Gastroesophageal sphincter (tissue), 4 donors: ENCODE measurements around the gene GALNT12. TPM values are rescaled to one million over a fixed set of nuclear protein-coding genes. Genes with fewer than 3 reads are reported as not detected.

Experiments
- ATAC-seq: fragments of 150-250 bp; one replicate; pipeline ENCODE4 v1.9.1; 2016; ENCODE audit warnings: mild to moderate bottlenecking, moderate library complexity
- H3K27ac ChIP-seq, 4 donors: fragments of 200-600 bp; sonication (generic) in 3 of 4; 1 replicate in 3 of 4; 2 replicates in 1 of 4; pipeline ENCODE4 v1.5.1; 2016 to 2019
- H3K27me3 ChIP-seq: fragments of 200-600 bp; sonication (generic); one replicate; pipeline ENCODE4 v1.5.1; 2019
- H3K36me3 ChIP-seq, 2 donors: fragments of 200-600 bp; sonication (generic); one replicate each; pipeline ENCODE4 v1.5.1; 2019; ENCODE audit warnings: control low read depth in 1 of 2
- H3K4me1 ChIP-seq, 3 donors: fragments of 200-600 bp; sonication (generic); 1 replicate in 2 of 3; 2 replicates in 1 of 3; pipeline ENCODE4 v1.5.1; 2016 to 2019; ENCODE audit warnings: control low read depth in 2 of 3
- H3K4me3 ChIP-seq, 2 donors: fragments of 200-600 bp; sonication (generic); one replicate each; pipeline ENCODE4 v1.5.1; 2019; ENCODE audit warnings: mild to moderate bottlenecking in 1 of 2, moderate library complexity in 1 of 2
- H3K9me3 ChIP-seq, 3 donors: fragments of 200-600 bp; sonication (generic); one replicate each; pipeline ENCODE4 v1.5.1; 2017 to 2019; ENCODE audit warnings: control low read depth in 2 of 3
- CTCF ChIP-seq, 4 experiments: fragments of 200-600 bp in 2 of 4; fragments of 450-650 bp in 2 of 4; sonication (generic) in 1 of 4; IDR thresholded peaks; one replicate each; pipeline ENCODE4 v1.5.1; 2017 to 2019; ENCODE audit warnings: antibody characterized with exemption in 4 of 4, mild to moderate bottlenecking in 2 of 4, moderate library complexity in 2 of 4
- EP300 ChIP-seq: sonication (generic); formaldehyde crosslinking; IDR thresholded peaks from one replicate; pipeline ENCODE4 v1.6.1; 2017; ENCODE audit warnings: antibody characterized with exemption, mild to moderate bottlenecking
- POLR2A ChIP-seq, 2 donors: fragments of 450-650 bp; IDR thresholded peaks; one replicate each; pipeline ENCODE4 v1.6.1; 2017; ENCODE audit warnings: antibody characterized with exemption in 2 of 2, mild to moderate bottlenecking in 2 of 2, moderate library complexity in 1 of 2
- POLR2AphosphoS5 ChIP-seq: sonication (generic); formaldehyde crosslinking; IDR thresholded peaks from one replicate; pipeline ENCODE4 v1.6.1; 2017; ENCODE audit warnings: antibody characterized with exemption
- WGBS, 2 donors: methylation state at CpG; one replicate each; pipeline ENCODE4 v1.1.5; 2018; ENCODE audit warnings: low coverage in 1 of 2; 5-methylcytosine and 5-hydroxymethylcytosine counted together
- total RNA-seq, 4 donors: library from RNA; depleted of rRNA; stranded (reverse); fragments of >200 nt; gene quantifications; one replicate each; pipeline ENCODE4 v1.1.0, GENCODE V29; 2016

Gene GALNT12
- total RNA-seq, 4 donors from 2014 or later, result 13.7 to 34.6 (median 15.2) TPM

DNA sequence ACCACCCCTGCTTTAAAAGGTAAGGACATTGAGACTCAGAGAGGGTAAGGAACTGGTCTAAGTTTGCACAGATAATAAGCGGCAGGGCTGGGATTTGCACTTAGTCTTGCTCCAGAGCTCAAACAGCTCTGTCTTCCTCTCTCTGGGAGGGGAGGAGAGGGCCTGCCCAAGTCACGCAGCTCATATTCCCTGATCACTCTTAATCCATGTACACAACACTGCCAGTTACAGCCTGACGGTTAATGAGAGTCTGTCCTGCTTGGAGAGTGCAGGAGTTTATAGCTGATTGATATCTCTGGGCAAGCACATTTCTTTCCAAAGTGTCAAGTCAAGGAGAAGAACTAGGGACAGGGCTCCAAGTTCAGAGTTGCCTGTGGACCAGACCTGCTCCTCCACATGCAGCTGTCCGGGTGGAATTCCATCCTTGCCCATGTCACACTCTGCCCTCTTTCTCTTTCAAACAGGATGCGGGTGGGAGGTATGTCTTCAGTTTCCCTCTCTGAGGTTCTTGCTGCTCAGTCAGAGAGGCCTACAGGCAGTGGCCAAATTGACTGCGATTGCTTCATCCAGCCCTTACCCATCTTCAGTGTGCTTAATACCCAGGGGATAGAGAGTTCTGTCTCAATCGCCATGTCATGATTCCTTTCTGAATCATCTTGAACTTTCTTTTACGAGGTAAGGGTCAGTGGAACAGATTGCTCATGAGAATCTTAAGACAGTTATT is 54.5 kb downstream of the GALNT12 start:
- peak; percentile 83 for ATAC-seq
- TF ChIP-seq POLR2AphosphoS5 (peak; percentile 75), POLR2A (IDR thresholded peaks at IDR 0.05) (no peak), CTCF (IDR thresholded peaks at IDR 0.05) (no peak), EP300 (no peak)
- Histone ChIP-seq H3K27me3 (no peaks in the 10 kb centered on the region), H3K9me3 (no peaks in the 10 kb centered on the region), H3K4me3 (no peak overlapping the region), H3K27ac (peak overlapping the region; percentile 31 to 79 (median 72)), H3K36me3 (no peaks in the 10 kb centered on the region), H3K4me1 (peaks cover 0 to 62% (median 11%) of the 10 kb centered on the region in 3 donors)
- 42 to 62% methylated on average over 7 of the region's 8 CpGs for WGBS, 2 donors

DNA sequence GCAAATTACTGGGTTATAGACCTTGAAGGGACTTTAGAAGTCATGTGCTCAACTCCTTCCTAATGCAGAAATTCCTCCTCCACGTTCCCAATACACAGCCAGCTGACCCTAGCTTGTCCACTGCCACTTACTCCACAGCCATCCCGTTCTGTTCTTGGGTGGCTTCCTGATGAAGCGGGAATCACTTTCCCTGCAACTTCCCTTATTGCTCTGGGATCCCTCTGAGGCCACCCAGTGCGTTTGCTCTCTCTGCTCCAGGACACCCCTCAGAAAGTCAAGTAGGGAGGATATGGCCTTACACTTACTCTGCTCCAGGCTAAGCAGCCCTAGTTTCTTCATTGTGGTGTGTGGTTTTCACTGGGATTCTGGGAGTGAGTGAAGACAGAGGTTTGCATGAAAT is 55.5 kb downstream of the GALNT12 start:
- 49 to 60% methylated on average over 1 to 2 of the region's 4 CpGs for WGBS, 2 donors
- peaks cover 0 to 72% (median 16%) of the 10 kb centered on the region in 3 donors for H3K4me1 ChIP-seq
- H3K36me3 ChIP-seq, result no peaks in the 10 kb centered on the region
- no peak for ATAC-seq
- H3K27me3 ChIP-seq, result no peaks in the 10 kb centered on the region
- TF ChIP-seq CTCF (IDR thresholded peaks at IDR 0.05), result no peak
- no peak for TF ChIP-seq EP300
- no peak for TF ChIP-seq POLR2A (IDR thresholded peaks at IDR 0.05)
- H3K9me3 ChIP-seq, result no peaks in the 10 kb centered on the region
- H3K4me3 ChIP-seq, result no peak overlapping the region
- peak overlapping the region in 3 of 4 donors; percentile 59 to 75 (median 68) for H3K27ac ChIP-seq

DNA sequence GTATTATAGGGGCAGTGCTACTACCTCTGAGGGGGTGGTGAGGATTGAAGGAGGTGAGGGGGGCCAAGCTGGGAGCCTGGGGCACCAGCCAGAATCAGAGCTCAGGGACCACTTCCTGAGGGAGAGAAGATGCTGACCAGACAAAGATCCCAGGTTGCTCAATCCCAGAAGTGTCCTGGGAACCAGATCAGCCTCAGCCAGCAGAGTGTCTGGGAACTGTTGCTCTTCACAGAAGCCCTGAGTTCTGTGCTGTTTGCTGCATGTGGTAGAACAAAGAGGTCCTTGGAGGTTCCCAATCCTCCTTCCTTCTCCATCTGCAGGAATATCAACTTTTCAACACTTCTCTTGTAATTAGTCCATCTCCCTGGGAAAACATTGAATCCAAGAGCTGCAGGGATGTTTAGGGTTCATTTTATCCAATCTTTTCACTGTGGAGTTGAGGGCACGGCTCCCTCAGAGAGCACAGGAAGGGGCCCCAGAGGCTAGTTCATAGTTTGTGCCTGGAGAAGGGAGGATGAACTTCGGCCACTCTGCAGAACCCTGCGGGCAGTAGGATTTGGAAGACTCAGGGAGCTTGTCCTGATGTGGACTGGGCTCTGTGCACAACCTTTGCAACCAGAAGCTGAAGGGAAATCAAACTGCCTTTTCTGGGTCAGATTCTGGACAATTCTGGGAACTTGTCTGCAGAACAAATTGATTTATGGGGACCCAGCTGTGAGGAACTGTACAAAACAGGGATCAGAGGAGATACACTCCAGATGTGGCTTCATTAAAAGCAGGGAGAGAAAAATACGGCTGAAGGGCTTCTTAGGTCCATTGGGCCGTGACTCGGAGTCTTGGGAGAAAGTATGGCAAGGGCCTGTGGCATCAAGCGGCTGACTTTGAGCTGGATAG is 57.1 kb downstream of the GALNT12 start:
- Histone ChIP-seq H3K27me3 (no peaks in the 10 kb centered on the region), H3K9me3 (no peaks in the 10 kb centered on the region), H3K27ac (peak overlapping the region in 3 of 4 donors; percentile 20 to 75 (median 68)), H3K36me3 (no peaks in the 10 kb centered on the region), H3K4me3 (no peak overlapping the region), H3K4me1 (peaks cover 0 to 76% (median 16%) of the 10 kb centered on the region in 3 donors)
- peak; percentile 20 for TF ChIP-seq POLR2AphosphoS5
- no peak for TF ChIP-seq CTCF (IDR thresholded peaks at IDR 0.05)
- no peak for TF ChIP-seq EP300
- no peak for TF ChIP-seq POLR2A (IDR thresholded peaks at IDR 0.05)
- ATAC-seq, result peak; percentile 24
- WGBS, 2 donors, result 78 to 88% methylated on average over 5 to 7 of the region's 7 CpGs

GRCh38 chr9:98865284-98865875 is 57.9 kb downstream of the GALNT12 start:
- no peaks in the 10 kb centered on the region for H3K9me3 ChIP-seq
- WGBS, 2 donors, result 79 to 100% methylated on average over 2 to 5 of the region's 5 CpGs
- no peaks in the 10 kb centered on the region for H3K27me3 ChIP-seq
- no peaks in the 10 kb centered on the region for H3K36me3 ChIP-seq
- peaks cover 0 to 76% (median 16%) of the 10 kb centered on the region in 3 donors for H3K4me1 ChIP-seq
- H3K27ac ChIP-seq, result peak overlapping the region in 3 of 4 donors; percentile 20 to 75 (median 68)
- no peak for ATAC-seq
- H3K4me3 ChIP-seq, result no peak overlapping the region
- TF ChIP-seq POLR2A (IDR thresholded peaks at IDR 0.05) (no peak), POLR2AphosphoS5 (no peak), EP300 (no peak), CTCF (IDR thresholded peaks at IDR 0.05) (no peak)
